Fibroblast of peridontal ligament (primary cell): ENCODE results near the gene ZKSCAN1.
"Not testable (repeated sequence)": the region's sequence is repeated elsewhere in the genome, so short reads cannot be mapped to it uniquely, and the experiment has no call there.

ENCODE experiments used
- DNase-seq: peaks from one replicate; pipeline ENCODE4 v3.0.0-alpha.2; 2010; ENCODE audit errors: extremely low read depth

ZKSCAN1 gene

DNA sequence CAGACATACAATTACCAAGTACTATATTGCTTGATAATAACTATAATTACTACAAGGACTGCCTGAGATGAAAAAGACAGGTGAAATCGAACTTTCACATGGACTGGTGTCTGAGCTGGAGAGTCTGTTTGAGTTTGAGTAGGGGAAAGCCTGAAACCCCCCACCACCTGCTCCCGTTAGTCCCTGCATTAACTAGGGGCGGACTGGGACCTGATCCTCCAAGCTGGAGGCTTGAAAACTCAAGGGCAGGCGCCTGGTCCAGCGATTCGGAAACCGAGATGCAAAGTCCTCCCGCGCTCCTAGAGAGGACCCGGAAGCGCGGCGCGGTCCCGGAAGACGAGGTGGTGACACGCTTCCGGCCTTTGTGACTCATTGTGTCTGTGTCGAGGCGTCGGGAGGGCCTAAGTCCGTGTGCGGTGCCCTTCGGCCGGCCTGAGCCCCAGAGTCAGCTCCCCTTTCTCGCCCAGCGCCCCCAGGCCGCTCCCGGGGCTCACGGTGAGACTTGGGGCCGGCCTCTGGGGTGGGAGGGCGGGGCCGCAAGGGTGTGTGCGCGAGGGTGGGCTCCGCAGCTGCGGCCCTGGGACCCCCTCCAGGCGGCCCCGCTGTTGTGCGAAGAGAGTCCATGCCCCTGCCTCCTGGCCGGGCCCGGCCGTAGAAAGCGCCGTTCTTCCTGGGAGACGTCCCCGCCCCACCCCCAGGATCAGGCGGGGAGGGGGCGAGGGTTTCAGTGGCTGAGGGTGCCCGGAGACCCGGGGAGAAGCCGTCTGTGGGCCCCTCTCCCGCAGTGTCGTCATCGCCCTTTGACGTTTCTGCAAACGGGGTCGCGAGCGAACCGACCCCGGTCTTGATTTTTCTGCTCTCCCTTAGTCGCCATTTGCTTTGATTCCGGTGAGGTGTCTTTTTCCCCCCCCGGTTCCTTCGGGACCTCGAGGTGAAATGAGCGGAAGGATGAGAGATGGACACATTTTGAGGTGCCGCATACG lies at the start of gene ZKSCAN1:
TSS of gene ZKSCAN1 (plus strand) at position 365 of the 983 bp plus-strand sequence. CDS start 7,911 bp downstream, outside the sequence.
- peak; percentile 93 for DNase-seq

DNA sequence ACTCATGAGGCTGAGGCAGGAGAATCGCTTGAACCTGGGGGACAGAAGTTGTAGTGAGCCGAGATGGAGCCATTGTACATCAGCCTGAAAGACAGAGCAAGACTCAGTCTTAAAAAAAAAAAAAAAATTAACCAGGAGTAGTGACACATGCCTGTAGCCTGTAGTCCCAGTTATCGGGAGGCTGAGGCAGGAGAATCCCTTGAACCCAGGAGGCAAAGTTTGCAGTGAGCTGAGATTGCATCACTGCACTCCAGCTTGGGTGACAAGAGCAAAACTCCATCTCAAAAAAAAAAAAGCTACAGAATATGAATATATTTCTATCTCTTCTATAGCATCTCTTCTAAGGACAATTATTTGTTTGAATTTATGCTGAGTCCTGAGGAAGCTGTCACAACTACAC lies 46.1 kb upstream of the ZKSCAN1 start:
- no peak for DNase-seq

DNA sequence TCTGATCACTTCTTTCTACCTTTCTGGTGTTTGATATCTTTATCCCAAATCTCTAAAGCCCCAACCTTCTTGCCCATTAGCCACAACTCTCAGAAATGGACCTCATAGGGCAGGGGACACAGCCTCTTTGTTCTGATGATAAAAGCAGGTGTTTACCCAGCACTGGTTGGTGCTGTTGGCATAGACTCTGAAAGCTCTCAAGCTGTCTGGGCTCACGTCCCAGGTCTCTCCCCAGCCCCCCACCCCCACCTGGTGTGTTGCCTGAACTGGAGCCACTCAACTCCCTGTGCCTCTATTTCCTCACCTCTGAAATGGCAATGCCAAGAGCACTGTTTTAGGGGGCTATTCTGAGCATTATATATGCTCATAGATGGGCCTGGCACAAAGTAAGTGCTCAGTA lies 45.6 kb upstream of the ZKSCAN1 start:
- DNase-seq: not testable (repeated sequence)

DNA sequence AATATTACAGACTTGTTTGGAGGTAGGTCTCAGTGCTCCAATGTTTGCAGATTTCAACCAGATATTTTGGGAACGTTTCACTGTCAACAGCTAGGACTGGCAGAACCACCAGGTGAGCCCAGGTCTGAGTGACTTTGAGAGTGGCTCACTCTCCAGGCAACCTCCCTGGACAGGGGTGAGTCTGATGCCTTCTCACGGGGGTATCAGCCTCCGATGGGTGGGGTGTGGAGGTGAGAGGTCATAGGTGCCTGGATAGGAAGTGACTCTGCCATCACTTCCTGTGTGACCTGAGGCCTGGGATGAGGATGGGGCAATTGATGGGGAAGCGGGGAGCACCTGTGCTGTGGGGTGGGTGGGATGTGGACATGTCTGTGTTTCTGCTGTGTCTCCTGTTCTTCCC lies 44.2 kb upstream of the ZKSCAN1 start:
- DNase-seq: no peak

- not testable (repeated sequence) for DNase-seq
Measured at GRCh38 chr7:99973817-99974216, 41.6 kb upstream of the ZKSCAN1 start.

DNA sequence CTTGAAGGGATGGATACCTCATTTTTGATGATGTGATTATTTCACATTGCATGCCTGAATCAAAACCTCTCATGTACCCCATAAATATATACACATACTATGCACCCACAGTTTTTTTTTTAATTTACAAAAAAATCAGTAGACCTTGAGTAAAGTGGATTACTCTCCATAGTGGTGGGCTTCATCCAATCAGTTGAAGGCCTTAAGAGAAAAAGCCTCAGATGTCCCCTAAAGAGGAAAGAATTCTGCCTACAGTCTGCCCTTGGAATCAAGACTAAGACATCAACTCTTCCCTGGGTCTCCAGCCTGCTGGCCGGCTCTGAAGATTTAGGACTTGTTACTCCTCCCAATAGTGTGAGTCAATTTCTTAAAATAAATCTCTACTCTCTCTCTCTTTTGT lies 40.7 kb upstream of the ZKSCAN1 start:
- DNase-seq: no peak

DNA sequence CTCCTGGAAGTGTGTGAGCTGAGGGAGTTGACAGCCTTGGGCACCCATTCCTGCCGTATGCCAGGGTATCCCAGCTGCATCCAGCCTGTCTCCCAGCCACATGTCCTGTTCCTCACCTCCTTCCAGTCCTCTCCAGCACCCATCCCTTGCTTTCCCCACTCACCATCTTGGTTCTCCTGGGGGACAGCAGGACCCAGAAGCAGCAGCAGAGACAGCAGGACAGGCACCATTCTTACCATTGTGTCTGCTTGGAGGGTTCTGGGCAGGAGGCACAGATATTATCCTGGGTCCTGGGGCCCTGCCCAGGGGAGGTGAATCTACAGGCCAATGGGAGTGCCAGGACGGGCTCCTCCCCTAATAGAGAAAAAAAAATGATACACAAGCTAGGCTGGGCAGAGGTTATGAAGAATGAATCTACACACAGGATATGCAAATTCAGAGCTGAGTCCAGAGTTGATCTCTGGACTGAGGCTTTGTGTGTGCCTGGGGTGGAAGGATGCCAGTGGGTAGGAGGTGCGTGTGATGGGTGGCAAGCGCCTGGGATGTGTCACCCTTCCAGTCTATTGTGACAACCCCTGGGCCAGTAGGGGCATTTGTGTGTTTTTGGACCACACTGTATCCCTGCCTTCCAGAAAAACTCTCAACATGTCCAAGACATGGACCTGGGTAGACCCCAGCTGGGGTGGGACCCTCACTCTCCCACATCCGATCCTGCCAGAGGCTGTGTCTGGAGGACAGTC lies 39.4 kb upstream of the ZKSCAN1 start, which contains the start of gene AZGP1:
TSS of gene AZGP1 (minus strand) at position 250 of the 740 bp plus-strand sequence. CDS start at position 239, 11 bp downstream.
- no peak for DNase-seq

DNA sequence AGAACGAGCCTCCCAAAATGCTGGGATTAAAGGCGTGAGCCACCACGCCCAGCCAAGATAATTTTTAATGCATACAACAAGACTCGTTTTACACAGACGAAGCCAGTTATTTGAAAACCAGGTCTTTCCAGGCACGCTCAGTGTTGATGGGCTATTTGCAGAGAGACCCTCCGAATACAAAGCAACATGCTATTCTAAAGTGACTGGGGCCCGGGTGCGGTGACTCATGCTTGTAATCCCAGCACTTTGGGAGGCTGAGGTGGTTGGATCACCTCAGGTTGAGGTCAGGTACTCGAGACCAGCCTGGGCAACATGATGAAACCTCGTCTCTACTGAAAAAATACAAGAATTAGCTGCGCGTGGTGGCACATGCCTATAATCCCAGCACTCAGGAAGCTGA lies 38.8 kb upstream of the ZKSCAN1 start:
- no peak for DNase-seq

DNA sequence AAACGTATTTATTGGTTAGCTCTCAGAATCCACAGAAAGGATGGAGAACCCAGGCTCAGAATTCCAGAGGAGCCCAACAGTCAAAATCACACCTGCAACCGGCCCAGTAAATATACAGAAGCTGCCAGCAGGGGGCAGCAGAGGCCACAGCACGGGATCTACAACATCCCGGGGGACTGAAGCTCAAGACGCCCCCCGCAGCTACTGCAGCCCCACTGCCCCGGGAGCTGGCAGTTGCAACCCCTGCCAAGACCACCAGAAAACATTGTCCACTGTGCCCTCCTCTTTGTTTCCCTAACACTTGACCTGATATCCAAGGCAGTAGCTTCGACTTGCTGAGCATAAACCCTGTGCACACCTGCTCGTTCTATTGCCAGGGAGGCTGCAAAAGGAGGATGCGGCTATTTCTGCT lies 35.6 kb upstream of the ZKSCAN1 start:
- DNase-seq: peak; percentile 4

DNA sequence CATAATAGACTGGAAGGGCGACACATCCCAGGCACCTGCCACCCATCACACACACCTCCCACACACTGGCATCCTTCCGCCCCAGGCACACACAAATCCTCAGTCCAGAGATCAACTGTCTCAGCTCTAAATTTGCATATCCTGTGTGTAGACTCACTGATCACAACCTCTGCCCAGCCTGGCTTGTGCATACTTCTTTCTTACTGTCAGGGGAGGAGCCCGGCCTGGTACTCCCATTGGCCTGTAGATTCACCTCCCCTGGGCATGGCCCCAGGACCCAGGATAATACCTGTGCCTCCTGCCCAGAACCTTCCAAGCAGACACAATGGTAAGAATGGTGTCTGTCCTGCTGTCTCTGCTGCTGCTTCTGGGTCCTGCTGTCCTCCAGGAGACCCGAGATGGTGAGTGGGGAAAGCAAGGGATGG lies 34.9 kb upstream of the ZKSCAN1 start:
- not testable (repeated sequence) for DNase-seq

GRCh38 chr7:99981066-99981465 lies 34.3 kb upstream of the ZKSCAN1 start:
- DNase-seq: not testable (repeated sequence)

DNA sequence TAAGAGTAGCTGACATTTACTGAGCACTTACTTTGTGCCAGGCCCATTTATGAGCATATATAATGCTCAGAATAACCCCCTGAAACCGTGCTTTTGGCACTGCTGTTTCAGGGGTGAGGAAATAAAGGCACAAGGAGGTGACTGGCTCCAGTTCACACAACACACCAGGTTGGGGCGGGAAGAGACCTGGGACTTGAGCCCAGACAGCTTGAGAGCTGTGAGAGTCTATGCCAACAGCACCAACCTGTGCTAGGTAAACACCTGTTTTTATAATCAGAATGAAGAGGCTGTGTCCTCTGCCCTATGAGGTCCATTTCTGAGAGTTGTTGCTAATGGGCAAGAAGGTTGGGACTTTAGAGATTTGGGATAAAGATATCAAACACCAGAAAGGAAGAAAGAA lies 30.8 kb upstream of the ZKSCAN1 start:
- no peak for DNase-seq

DNA sequence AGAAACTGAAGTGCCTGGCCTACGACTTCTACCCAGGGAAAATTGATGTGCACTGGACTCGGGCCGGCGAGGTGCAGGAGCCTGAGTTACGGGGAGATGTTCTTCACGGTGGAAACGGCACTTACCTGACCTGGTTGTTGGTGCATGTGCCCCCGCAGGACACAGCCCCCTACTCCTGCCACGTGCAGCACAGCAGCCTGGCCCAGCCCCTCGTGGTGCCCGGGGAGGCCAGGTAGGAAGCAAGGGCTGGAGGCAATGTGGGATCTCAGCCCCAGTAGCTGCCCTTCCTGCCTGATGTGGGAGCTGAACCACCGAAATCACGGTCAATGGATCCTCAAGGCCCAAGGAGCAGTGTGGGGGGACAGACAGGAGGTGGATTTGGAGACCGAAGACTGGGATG lies 28.1 kb upstream of the ZKSCAN1 start:
- not testable (repeated sequence) for DNase-seq

DNA sequence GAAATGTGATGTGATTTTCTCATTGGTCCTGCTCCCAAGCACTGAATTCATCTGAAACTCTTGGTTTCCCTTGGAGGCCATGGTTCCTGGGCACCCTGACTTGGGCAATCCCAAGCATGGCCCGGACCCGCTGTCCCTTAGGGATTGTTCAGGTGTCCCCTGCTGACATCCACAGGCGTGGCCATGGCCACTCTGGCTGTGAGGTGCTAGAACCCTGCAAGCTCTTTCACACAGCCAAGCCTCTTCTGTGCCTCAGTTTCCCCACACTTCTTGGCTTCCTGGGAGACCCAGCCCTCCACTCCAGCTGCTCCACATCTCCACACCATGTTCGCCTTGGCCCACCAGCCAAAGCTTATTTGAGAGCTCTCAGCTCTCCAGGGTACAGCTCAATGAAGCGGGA lies 27.6 kb upstream of the ZKSCAN1 start:
- DNase-seq: no peak

- DNase-seq: no peak
Measured at GRCh38 chr7:99990460-99990852, 24.9 kb upstream of the ZKSCAN1 start.

DNA sequence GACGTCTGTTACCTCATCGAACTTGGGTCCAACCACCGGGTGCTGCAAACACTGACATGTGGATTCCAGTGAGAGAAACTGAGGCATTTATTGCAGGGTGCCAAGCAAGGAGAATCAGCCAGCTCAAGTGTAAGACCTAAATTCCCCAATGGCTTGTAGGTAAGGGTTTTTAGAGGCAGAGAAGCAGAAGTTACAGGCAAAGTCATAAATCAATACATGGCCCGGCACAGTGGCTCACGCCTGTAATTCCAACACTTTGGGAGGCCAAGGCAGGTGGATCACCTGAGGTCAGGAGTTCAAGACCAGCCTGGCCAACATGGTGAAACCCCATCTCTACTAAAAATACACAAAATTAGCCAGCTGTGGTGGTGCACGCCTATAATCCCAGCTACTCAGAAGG lies 23.9 kb upstream of the ZKSCAN1 start:
- not testable (repeated sequence) for DNase-seq

DNA sequence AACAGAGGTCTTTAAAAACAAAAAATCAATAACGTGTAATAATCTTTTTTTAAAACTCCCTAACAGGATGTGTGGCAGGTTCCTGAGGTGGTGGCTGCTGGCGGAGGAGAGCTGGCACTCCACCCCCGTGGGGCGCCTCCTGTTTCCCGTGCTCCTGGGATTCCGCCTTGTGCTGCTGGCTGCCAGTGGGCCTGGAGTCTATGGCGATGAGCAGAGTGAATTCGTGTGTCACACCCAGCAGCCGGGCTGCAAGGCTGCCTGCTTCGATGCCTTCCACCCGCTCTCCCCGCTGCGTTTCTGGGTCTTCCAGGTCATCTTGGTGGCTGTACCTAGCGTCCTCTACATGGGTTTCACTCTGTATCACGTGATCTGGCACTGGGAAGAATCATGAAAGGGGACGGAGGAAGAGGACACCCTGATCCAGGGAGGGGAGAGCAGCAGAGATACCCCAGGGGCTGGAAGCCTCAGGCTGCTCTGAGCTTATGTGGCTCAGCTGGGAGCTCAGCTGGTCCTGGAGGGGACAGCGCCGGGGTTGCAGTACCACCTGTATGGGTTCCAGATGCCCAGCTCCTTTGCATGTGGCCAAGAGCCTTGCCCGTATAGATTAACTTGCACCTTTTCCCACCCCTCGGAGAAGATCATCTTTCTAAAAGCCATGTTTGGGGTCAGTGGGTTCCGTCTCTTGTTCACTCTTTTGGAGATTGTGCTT lies 22.9 kb upstream of the ZKSCAN1 start:
- DNase-seq: no peak

GRCh38 chr7:99994819-99995218 lies 20.6 kb upstream of the ZKSCAN1 start:
- DNase-seq: no peak

DNA sequence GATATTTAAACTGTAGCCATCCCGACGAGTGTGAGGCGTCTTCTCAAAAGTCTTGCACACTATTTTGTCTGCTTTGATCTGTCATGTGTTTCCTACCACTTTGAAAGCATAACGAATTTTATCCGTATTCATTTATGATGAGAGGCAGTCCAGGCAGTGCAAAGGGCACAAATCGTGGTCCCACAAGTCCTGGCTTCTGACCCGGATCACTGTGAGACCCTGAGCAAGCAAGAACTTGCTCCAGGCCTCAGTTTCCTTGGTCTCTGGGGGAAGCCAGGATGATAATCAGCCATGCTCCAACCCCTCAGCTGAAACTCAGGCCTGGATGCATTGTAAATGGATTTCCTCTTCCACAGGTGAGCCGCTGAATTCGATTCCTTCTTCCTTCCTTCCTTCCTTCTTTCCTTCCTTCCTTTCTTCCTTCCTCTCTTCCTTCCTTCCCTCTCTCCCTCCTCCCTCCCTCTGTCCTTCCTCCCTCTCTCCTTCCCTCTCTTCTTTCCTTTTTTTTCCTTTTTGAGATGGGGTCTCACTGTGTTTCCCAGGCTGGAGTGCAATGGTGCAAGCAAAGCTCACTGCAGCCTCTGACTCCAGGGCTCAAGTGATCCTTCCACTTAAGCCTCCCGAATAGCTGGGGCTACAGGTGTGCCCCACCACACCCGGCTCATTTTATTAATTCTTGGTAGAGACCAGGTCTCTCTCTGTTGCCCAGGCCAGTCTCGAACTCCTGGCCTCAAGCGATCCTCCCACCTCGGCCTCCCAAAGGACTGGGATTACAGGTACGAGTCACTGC lies 18.4 kb upstream of the ZKSCAN1 start:
- DNase-seq: no peak

GRCh38 chr7:99997545-99998137 lies 17.8 kb upstream of the ZKSCAN1 start:
- peak; percentile 19 for DNase-seq

- no peak for DNase-seq
Measured at GRCh38 chr7:100000239-100000638, 15.2 kb upstream of the ZKSCAN1 start.
